GM12878 (cell line): ENCODE data around the gene OPA1. TPM values are rescaled to one million over a fixed set of nuclear protein-coding genes. Genes with fewer than 3 reads are reported as not detected.

Experiments used
- ATAC-seq: fragments of 200-7000 bp; cut with Tn5 transposase; 3 replicates; pipeline ENCODE4 v1.9.1; 2020; ENCODE audit warnings: mild to moderate bottlenecking, moderate library complexity
- BruUV-seq: library from RNA; stranded (reverse); fragments of 400-500 nt; replicated peaks from 2 replicates; lab custom pipeline; 2021; lab: Mats Ljungman, UMichigan
- CTCF ChIA-PET: fragments of 300-600 bp; sonication (Branson Sonifier 250); formaldehyde crosslinking; extraction: SDS; loops from one replicate; lab custom pipeline; 2021; ENCODE audit warnings: inconsistent platforms; lab: Yijun Ruan, JAX
- POLR2A ChIA-PET: fragments of 350-600 bp; formaldehyde crosslinking; extraction: SDS; loops from one replicate; lab custom pipeline; 2021; ENCODE audit warnings: inconsistent platforms; lab: Charles Lee
- RAD21 ChIA-PET: fragments of 300-600 bp; sonication (Branson Sonifier 250); formaldehyde crosslinking; loops from one replicate; lab custom pipeline; 2023; ENCODE audit warnings: antibody characterized with exemption; ENCODE audit not compliant: unreplicated experiment; lab: Charles Lee
- SMC1A ChIA-PET: fragments of 300-600 bp; sonication (Branson Sonifier 250); formaldehyde crosslinking; loops from one replicate; lab custom pipeline; 2023; ENCODE audit not compliant: unreplicated experiment, uncharacterized antibody; lab: Charles Lee
- DNase-seq: peaks from one replicate; pipeline ENCODE4 v3.0.0-alpha.2; 2011; ENCODE audit warnings: low read depth, low spot score
- FAIRE-seq: peaks from 3 replicates; lab custom pipeline; 2011; peaks lifted over from hg19 to GRCh38; lab: Jason Lieb, UNC
- H2AFZ ChIP-seq: 2 replicates; pipeline ENCODE4 v1.6.0; 2011; ENCODE audit warnings: low read depth, low read length, control low read depth; ENCODE audit not compliant: control insufficient read depth
- H3K27ac ChIP-seq: 2 replicates; pipeline ENCODE4 v1.5.1; 2011; ENCODE audit warnings: control low read depth; ENCODE audit not compliant: control insufficient read depth, insufficient read depth
- H3K27me3 ChIP-seq, 2 experiments: replicated peaks in 1 of 2; 2 replicates each; pipeline versions ENCODE4 v1.6.0 to v1.6.1; 2011; ENCODE audit warnings: low read length in 1 of 2; ENCODE audit not compliant: control insufficient read depth in 2 of 2, insufficient read depth in 2 of 2
- H3K36me3 ChIP-seq, 2 experiments: 2 replicates each; pipeline ENCODE4 v1.5.1; 2011; ENCODE audit warnings: low read length in 1 of 2; ENCODE audit not compliant: control insufficient read depth in 2 of 2, insufficient read depth in 2 of 2
- H3K4me1 ChIP-seq: 2 replicates; pipeline ENCODE4 v1.6.1; 2011; ENCODE audit warnings: mild to moderate bottlenecking, low read length, moderate library complexity, mixed read lengths; ENCODE audit not compliant: control insufficient read depth, insufficient read depth
- H3K4me2 ChIP-seq: 2 replicates; pipeline ENCODE4 v1.6.0; 2011; ENCODE audit warnings: control low read depth; ENCODE audit not compliant: control insufficient read depth, insufficient read depth
- H3K4me3 ChIP-seq: fragments of 200-600 bp; sonication (generic); 2 replicates; pipeline ENCODE4 v1.5.1; 2016
- H3K79me2 ChIP-seq: 2 replicates; pipeline ENCODE4 v1.6.0; 2011; ENCODE audit warnings: low read length; ENCODE audit not compliant: control insufficient read depth, insufficient read depth
- H3K9ac ChIP-seq: 2 replicates; pipeline ENCODE4 v1.8.0; 2011; ENCODE audit warnings: low read length, control low read depth, mixed read lengths; ENCODE audit not compliant: control insufficient read depth, insufficient read depth
- H3K9me3 ChIP-seq: replicated peaks from 3 replicates; pipeline ENCODE4 v1.5.1; 2011; ENCODE audit warnings: mild to moderate bottlenecking, low read length; ENCODE audit not compliant: control insufficient read depth, insufficient read depth
- H4K20me1 ChIP-seq: 2 replicates; pipeline ENCODE4 v1.6.0; 2011; ENCODE audit not compliant: control insufficient read depth, insufficient read depth
- BCL3 ChIP-seq: IDR thresholded peaks from 2 replicates; pipeline ENCODE4 v1.6.1; 2011; ENCODE audit warnings: borderline replicate concordance, low read depth, mild to moderate bottlenecking, moderate library complexity, low read length; ENCODE audit not compliant: insufficient read depth, poor library complexity, severe bottlenecking
- CREB1 ChIP-seq: IDR thresholded peaks from 2 replicates; pipeline ENCODE4 v1.6.1; 2012; ENCODE audit warnings: low read depth, mild to moderate bottlenecking, inconsistent platforms
- CUX1 ChIP-seq: IDR thresholded peaks from 2 replicates; pipeline ENCODE4 v1.6.1; 2012; ENCODE audit warnings: improper control_type of control experiment, low read depth, low read length; ENCODE audit not compliant: insufficient replicate concordance
- IRF4 ChIP-seq: IDR thresholded peaks from 2 replicates; pipeline ENCODE4 v1.6.1; 2011; ENCODE audit warnings: low read depth, low read length
- POLR2AphosphoS2 ChIP-seq: IDR thresholded peaks from 2 replicates; pipeline ENCODE4 v1.6.1; 2011; ENCODE audit warnings: low read depth, mild to moderate bottlenecking, low read length, improper control_type of control experiment, moderate library complexity
- TAF1 ChIP-seq: IDR thresholded peaks from 2 replicates; pipeline ENCODE4 v1.6.1; 2011; ENCODE audit warnings: mild to moderate bottlenecking, low read depth, low read length, borderline replicate concordance
- WGBS: methylation state at CpG from one replicate; pipeline ENCODE4 v1.1.6; 2016; ENCODE audit warnings: low lambda C conversion rate; ENCODE audit not compliant: insufficient replicate concordance, insufficient coverage; ENCODE audit errors: missing lambda C conversion rate; 5-methylcytosine and 5-hydroxymethylcytosine counted together
- in situ Hi-C: fragments of 300-500 bp; cut with MboI; formaldehyde crosslinking; loops from 9 replicates; pipeline ENCODE4 v1.14.3; 2018; ENCODE audit warnings: mixed read lengths
- intact Hi-C: fragments of 100-400 bp; cut with micrococcal nuclease; formaldehyde crosslinking; loops from one replicate; pipeline ENCODE4 v1.14.2; 2022; ENCODE audit not compliant: unreplicated experiment
- polyA plus RNA-seq, 11 experiments: library from polyadenylated mRNA; depleted of rRNA in 4 of 11; unstranded in 6 of 11; stranded (reverse) in 5 of 11; fragments of >200 nt; fragmentation: Nextera tagmentation in 4 of 11; fragmentation: Illumina TruSeq in 1 of 11; extraction: Ambion mirVana in 4 of 11; extraction: Trizol in 1 of 11; gene quantifications; 1 replicate in 1 of 11; 2 replicates in 10 of 11; pipeline versions ENCODE4 v1.2.1 to v1.2.3, GENCODE V29; 2011 to 2016; ENCODE audit warnings: inconsistent platforms in 2 of 11, missing spikeins in 2 of 11, low read depth in 1 of 11
- total RNA-seq, 4 experiments: library from RNA; depleted of rRNA in 3 of 4; stranded (reverse); fragments of >200 nt in 3 of 4; fragmentation: Illumina TruSeq in 1 of 4; extraction: Trizol in 1 of 4; gene quantifications; 2 replicates each; pipeline versions ENCODE4 v1.2.1 to v1.2.3, GENCODE V29; 2013 to 2021

Gene OPA1
- total and polyA plus RNA-seq, 10 of the 15 experiments (the other 5 are each of a cell fraction or from before 2014, with no cell fraction given): 14.7 to 108 (median 59.3) TPM

- 100% methylated on average over 3 of the region's 3 CpGs for WGBS
These were observed 48.4 kb downstream of the OPA1 start for GRCh38 chr3:193641440-193641775.

GRCh38 chr3:193645806-193646205 is 52.8 kb downstream of the OPA1 start:
- FAIRE-seq: no peak
- peaks cover 0 to 16% of the 10 kb centered on the region in 2 experiments; a peak in 2 of 4 replicates for H3K36me3 ChIP-seq
- SMC1A ChIA-PET: interaction anchor here (1.2 to 4.4 kb wide), 3 partner anchors 9 to 34 kb away, joined by 4 to 19 read pairs (median 5); no protein-coding TSS in a partner anchor
- TF ChIP-seq CUX1: no peak
- TF ChIP-seq TAF1: no peak
- no peak for TF ChIP-seq BCL3
- no peak for TF ChIP-seq POLR2AphosphoS2
- no peak for TF ChIP-seq IRF4

More at GRCh38 chr3:193641440-193641775, 48.4 kb downstream of the OPA1 start:
- DNase-seq (no peak), FAIRE-seq (no peak), ATAC-seq (no peak)
- CTCF ChIA-PET: interaction anchor here (0.6 to 0.8 kb wide), 2 partner anchors 139 to 674 kb away, joined by 3 read pairs; no protein-coding TSS in a partner anchor
- Histone ChIP-seq H3K27ac (no peak overlapping the region), H2AFZ (no peak overlapping the region), H3K27me3 (no peaks in the 10 kb centered on the region), H3K4me1 (no peaks in the 10 kb centered on the region), H3K79me2 (no peaks in the 10 kb centered on the region), H4K20me1 (no peaks in the 10 kb centered on the region), H3K36me3 (peaks cover 3 to 27% of the 10 kb centered on the region in 2 experiments; a peak in 3 of 4 replicates), H3K9me3 (no peaks in the 10 kb centered on the region), H3K4me3 (no peak overlapping the region), H3K4me2 (no peak overlapping the region), H3K9ac (no peak overlapping the region)
- RAD21 ChIA-PET: no interaction called here
- TF ChIP-seq CREB1: no peak
- in situ Hi-C loops: no loop called here
- intact Hi-C loops: no loop called here
- POLR2A ChIA-PET: no interaction called here
- SMC1A ChIA-PET: interaction anchor here (1.1 kb wide), 1 partner anchor 21 kb away, joined by 3 read pairs; no protein-coding TSS in a partner anchor
- BruUV-seq: no TSS peak

More at GRCh38 chr3:193645806-193646205, 52.8 kb downstream of the OPA1 start:
- Histone ChIP-seq H3K79me2 (no peaks in the 10 kb centered on the region), H2AFZ (no peak overlapping the region), H3K9me3 (no peaks in the 10 kb centered on the region), H3K4me1 (no peaks in the 10 kb centered on the region), H3K9ac (no peak overlapping the region), H3K27ac (no peak overlapping the region), H3K4me2 (no peak overlapping the region), H3K4me3 (no peak overlapping the region), H3K27me3 (no peaks in the 10 kb centered on the region), H4K20me1 (no peaks in the 10 kb centered on the region)
- CTCF ChIA-PET: interaction anchor here (1.0 to 2.4 kb wide), 4 partner anchors 11 to 19 kb away, joined by 3 to 13 read pairs (median 6); no protein-coding TSS in a partner anchor
- DNase-seq: no peak
- ATAC-seq: no peak
- no TSS peak for BruUV-seq
- WGBS: 91% methylated on average over 6 of the region's 6 CpGs
- in situ Hi-C loops (no loop called here), intact Hi-C loops (no loop called here)
- RAD21 ChIA-PET: no interaction called here
- POLR2A ChIA-PET: no interaction called here
